HPDE6-E6E7 (cell line): Measurements from ENCODE around the gene KLHL3.

Source experiments
- DNase-seq: peaks from one replicate; pipeline ENCODE4 v3.0.0; 2011; ENCODE audit warnings: missing footprints; ENCODE audit errors: extremely low spot score

The KLHL3 gene

GRCh38 chr5:137580030-137580429 lies 155.9 kb downstream of the KLHL3 start:
- DNase-seq: no peak

GRCh38 chr5:137575847-137576246 lies 160.0 kb downstream of the KLHL3 start:
- no peak for DNase-seq

- DNase-seq: no peak
These were observed 160.7 kb downstream of the KLHL3 start for GRCh38 chr5:137575211-137575610.

GRCh38 chr5:137573376-137573775 lies 162.5 kb downstream of the KLHL3 start:
- DNase-seq: no peak

- no peak for DNase-seq
These were observed 163.7 kb downstream of the KLHL3 start for GRCh38 chr5:137572042-137572695.

- no peak for DNase-seq
These were observed 165.8 kb downstream of the KLHL3 start for GRCh38 chr5:137570070-137570469.
